Measurements from ENCODE around the gene AOPEP.

- TF ChIP-seq ZNF704 (tag by site-specific recombination; IDR thresholded peaks at IDR 0.05): no peak
- no peak for TF ChIP-seq CTCF (tag by site-specific recombination; IDR thresholded peaks at IDR 0.05)
- TF ChIP-seq ZNF510 (tag by site-specific recombination; IDR thresholded peaks at IDR 0.05; ENCODE audit: insufficient replicate concordance): no peak
- TF ChIP-seq ZFP41 (tag by site-specific recombination; IDR thresholded peaks at IDR 0.05; ENCODE audit: borderline replicate concordance): no peak
- no peak for TF ChIP-seq ZNF777 (tag by site-specific recombination; IDR thresholded peaks at IDR 0.05; ENCODE audit: borderline replicate concordance)
- no peak for TF ChIP-seq ZNF341 (tag by site-specific recombination; IDR thresholded peaks at IDR 0.05; ENCODE audit: low read depth)
- TF ChIP-seq ZSCAN18 (tag by site-specific recombination; IDR thresholded peaks at IDR 0.05): no peak
- no peak for TF ChIP-seq ZBTB1 (tag by site-specific recombination; IDR thresholded peaks at IDR 0.05)
Measured at GRCh38 chr9:95044731-95045508, 318.4 kb downstream of the AOPEP start.

Measured in HEK293 (cell line).